ENCODE measurements around the gene LRFN5.

GRCh38 chr14:41642367-41642766, 35.7 kb downstream of the LRFN5 start:
- TF ChIP-seq CTCF (IDR thresholded peaks at IDR 0.05; ENCODE audit: low read depth, low read length) (no peak), POLR2A (IDR thresholded peaks at IDR 0.05; ENCODE audit: extremely low read depth, insufficient read length) (no peak), MAX (IDR thresholded peaks at IDR 0.05; ENCODE audit: low read depth, low read length) (no peak)
